ENCODE data around the gene TMX1. TPM values are rescaled to one million over a fixed set of nuclear protein-coding genes. Genes with fewer than 3 reads are reported as not detected.

Gene TMX1
- total and polyA plus RNA-seq, 4 donors = 11.6 to 22.8 (median 19.4) TPM

DNA sequence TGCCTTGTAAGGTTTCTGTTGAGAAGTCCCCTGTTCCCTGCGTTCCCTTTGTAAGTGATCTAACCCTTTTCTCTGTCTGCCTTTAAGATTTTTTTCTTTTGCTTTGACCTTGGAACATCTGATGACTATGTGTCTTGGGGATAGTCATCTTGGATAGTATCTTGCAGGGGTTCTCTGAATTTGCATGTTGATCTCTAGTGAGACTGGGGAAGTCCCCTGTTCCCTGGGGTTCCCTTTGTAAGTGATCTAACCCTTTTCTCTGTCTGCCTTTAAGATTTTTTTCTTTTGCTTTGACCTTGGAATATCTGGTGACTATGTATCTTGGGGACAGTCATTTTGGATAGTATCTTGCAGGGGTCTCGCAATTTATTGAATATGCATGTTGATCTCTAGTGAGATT, 38.2 kb upstream of the TMX1 start:
- Histone ChIP-seq H3K27me3 (ENCODE audit: control insufficient read depth in 4 of 4, insufficient read depth in 4 of 4, low read length in 3 of 4) (peaks cover 0 to 4% (median 1%) of the 10 kb centered on the region in 4 donors), H3K36me3 (ENCODE audit: control insufficient read depth in 4 of 4, insufficient read depth in 3 of 4, low read depth in 1 of 4, low read length in 3 of 4) (no peaks in the 10 kb centered on the region), H3K9ac (ENCODE audit: low read depth in 1 of 2, low read length in 2 of 2) (no peak overlapping the region), H3K27ac (ENCODE audit: low read depth in 1 of 2, low read length in 2 of 2) (no peak overlapping the region), H3K9me3 (ENCODE audit: control insufficient read depth in 4 of 4, low read length in 3 of 4) (no peaks in the 10 kb centered on the region), H3K4me1 (ENCODE audit: control insufficient read depth in 4 of 4, insufficient read depth in 4 of 4, low read length in 3 of 4) (no peaks in the 10 kb centered on the region), H3K4me3 (ENCODE audit: low read depth in 1 of 3, low read length in 3 of 3) (no peak overlapping the region)
- TF ChIP-seq TAF1 (conservative IDR thresholded peaks at IDR 0.05) = no peak
- TF ChIP-seq YY1 (IDR thresholded peaks at IDR 0.05) = no peak
- TF ChIP-seq, protein P1, sequence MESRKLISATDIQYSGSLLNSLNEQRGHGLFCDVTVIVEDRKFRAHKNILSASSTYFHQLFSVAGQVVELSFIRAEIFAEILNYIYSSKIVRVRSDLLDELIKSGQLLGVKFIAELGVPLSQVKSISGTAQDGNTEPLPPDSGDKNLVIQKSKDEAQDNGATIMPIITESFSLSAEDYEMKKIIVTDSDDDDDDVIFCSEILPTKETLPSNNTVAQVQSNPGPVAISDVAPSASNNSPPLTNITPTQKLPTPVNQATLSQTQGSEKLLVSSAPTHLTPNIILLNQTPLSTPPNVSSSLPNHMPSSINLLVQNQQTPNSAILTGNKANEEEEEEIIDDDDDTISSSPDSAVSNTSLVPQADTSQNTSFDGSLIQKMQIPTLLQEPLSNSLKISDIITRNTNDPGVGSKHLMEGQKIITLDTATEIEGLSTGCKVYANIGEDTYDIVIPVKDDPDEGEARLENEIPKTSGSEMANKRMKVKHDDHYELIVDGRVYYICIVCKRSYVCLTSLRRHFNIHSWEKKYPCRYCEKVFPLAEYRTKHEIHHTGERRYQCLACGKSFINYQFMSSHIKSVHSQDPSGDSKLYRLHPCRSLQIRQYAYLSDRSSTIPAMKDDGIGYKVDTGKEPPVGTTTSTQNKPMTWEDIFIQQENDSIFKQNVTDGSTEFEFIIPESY (IDR thresholded peaks at IDR 0.05) = no peak
- TF ChIP-seq NR2F2 (IDR thresholded peaks at IDR 0.05) = no peak
- TF ChIP-seq, protein P2, sequence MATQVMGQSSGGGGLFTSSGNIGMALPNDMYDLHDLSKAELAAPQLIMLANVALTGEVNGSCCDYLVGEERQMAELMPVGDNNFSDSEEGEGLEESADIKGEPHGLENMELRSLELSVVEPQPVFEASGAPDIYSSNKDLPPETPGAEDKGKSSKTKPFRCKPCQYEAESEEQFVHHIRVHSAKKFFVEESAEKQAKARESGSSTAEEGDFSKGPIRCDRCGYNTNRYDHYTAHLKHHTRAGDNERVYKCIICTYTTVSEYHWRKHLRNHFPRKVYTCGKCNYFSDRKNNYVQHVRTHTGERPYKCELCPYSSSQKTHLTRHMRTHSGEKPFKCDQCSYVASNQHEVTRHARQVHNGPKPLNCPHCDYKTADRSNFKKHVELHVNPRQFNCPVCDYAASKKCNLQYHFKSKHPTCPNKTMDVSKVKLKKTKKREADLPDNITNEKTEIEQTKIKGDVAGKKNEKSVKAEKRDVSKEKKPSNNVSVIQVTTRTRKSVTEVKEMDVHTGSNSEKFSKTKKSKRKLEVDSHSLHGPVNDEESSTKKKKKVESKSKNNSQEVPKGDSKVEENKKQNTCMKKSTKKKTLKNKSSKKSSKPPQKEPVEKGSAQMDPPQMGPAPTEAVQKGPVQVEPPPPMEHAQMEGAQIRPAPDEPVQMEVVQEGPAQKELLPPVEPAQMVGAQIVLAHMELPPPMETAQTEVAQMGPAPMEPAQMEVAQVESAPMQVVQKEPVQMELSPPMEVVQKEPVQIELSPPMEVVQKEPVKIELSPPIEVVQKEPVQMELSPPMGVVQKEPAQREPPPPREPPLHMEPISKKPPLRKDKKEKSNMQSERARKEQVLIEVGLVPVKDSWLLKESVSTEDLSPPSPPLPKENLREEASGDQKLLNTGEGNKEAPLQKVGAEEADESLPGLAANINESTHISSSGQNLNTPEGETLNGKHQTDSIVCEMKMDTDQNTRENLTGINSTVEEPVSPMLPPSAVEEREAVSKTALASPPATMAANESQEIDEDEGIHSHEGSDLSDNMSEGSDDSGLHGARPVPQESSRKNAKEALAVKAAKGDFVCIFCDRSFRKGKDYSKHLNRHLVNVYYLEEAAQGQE (IDR thresholded peaks at IDR 0.05) = no peak
- no peak for TF ChIP-seq EGR1 (IDR thresholded peaks at IDR 0.05; ENCODE audit: low read depth in 2 of 2)
- TF ChIP-seq JUND (IDR thresholded peaks at IDR 0.05) = no peak
- no peak for TF ChIP-seq FOXA1 (IDR thresholded peaks at IDR 0.05)
- TF ChIP-seq, protein P3, sequence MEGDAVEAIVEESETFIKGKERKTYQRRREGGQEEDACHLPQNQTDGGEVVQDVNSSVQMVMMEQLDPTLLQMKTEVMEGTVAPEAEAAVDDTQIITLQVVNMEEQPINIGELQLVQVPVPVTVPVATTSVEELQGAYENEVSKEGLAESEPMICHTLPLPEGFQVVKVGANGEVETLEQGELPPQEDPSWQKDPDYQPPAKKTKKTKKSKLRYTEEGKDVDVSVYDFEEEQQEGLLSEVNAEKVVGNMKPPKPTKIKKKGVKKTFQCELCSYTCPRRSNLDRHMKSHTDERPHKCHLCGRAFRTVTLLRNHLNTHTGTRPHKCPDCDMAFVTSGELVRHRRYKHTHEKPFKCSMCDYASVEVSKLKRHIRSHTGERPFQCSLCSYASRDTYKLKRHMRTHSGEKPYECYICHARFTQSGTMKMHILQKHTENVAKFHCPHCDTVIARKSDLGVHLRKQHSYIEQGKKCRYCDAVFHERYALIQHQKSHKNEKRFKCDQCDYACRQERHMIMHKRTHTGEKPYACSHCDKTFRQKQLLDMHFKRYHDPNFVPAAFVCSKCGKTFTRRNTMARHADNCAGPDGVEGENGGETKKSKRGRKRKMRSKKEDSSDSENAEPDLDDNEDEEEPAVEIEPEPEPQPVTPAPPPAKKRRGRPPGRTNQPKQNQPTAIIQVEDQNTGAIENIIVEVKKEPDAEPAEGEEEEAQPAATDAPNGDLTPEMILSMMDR (IDR thresholded peaks at IDR 0.05; ENCODE audit: low read depth, low read length, missing input control) = no peak
- TF ChIP-seq, protein P4, sequence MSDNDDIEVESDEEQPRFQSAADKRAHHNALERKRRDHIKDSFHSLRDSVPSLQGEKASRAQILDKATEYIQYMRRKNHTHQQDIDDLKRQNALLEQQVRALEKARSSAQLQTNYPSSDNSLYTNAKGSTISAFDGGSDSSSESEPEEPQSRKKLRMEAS (IDR thresholded peaks at IDR 0.05) = no peak
- TF ChIP-seq, protein P5, sequence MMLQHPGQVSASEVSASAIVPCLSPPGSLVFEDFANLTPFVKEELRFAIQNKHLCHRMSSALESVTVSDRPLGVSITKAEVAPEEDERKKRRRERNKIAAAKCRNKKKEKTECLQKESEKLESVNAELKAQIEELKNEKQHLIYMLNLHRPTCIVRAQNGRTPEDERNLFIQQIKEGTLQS (IDR thresholded peaks at IDR 0.05) = no peak
- TF ChIP-seq RXRA (IDR thresholded peaks at IDR 0.05) = no peak
- no peak for TF ChIP-seq SP1 (IDR thresholded peaks at IDR 0.05)
- no peak for TF ChIP-seq FOXA2 (IDR thresholded peaks at IDR 0.05)
- TF ChIP-seq RAD21 (IDR thresholded peaks at IDR 0.05) = no peak
- TF ChIP-seq HNF4G (IDR thresholded peaks at IDR 0.05) = no peak
- no peak for TF ChIP-seq GABPA (IDR thresholded peaks at IDR 0.05 in 1 of 2, conservative IDR thresholded peaks at IDR 0.05 in 1 of 2)
- no peak for DNase-seq (ENCODE audit: low spot score)
- 94% methylated on average over 2 of the region's 2 CpGs for WGBS

Measured in liver (tissue), 9 donors.